OCI-LY1 (cell line): ENCODE results near the gene RCVRN.

Source experiments
- H2AFZ ChIP-seq: fragments of 200-600 bp; sonication (generic), shearing (Covaris generic); 2 replicates; pipeline ENCODE4 v1.6.0; 2014; ENCODE audit warnings: antibody characterized with exemption, mild to moderate bottlenecking, low read length
- H3F3A ChIP-seq: fragments of 200-600 bp; sonication (generic), shearing (Covaris generic); 2 replicates; pipeline ENCODE4 v1.6.0; 2014; ENCODE audit warnings: mild to moderate bottlenecking, antibody characterized with exemption, low read length, moderate library complexity; ENCODE audit not compliant: insufficient read depth
- H3K27ac ChIP-seq: fragments of 200-600 bp; sonication (generic); 2 replicates; pipeline ENCODE4 v1.5.1; 2014; ENCODE audit warnings: low read length, mixed run types, mild to moderate bottlenecking, low read depth; ENCODE audit not compliant: poor library complexity, severe bottlenecking
- H3K27me3 ChIP-seq: fragments of 200-600 bp; sonication (generic); 2 replicates; pipeline ENCODE4 v1.6.0; 2014; ENCODE audit warnings: antibody characterized with exemption, mild to moderate bottlenecking, low read length, moderate library complexity; ENCODE audit not compliant: insufficient read depth
- H3K36me3 ChIP-seq: fragments of 200-600 bp; sonication (generic); 2 replicates; pipeline ENCODE4 v1.6.1; 2014; ENCODE audit warnings: mild to moderate bottlenecking, antibody characterized with exemption, low read length, moderate library complexity, mixed read lengths; ENCODE audit not compliant: insufficient read depth
- H3K4me1 ChIP-seq: fragments of 200-600 bp; sonication (generic); 2 replicates; pipeline ENCODE4 v1.5.1; 2014; ENCODE audit warnings: mild to moderate bottlenecking, low read length, moderate library complexity; ENCODE audit not compliant: insufficient read depth, severe bottlenecking
- H3K4me2 ChIP-seq: fragments of 200-600 bp; sonication (generic), shearing (Covaris generic); 2 replicates; pipeline ENCODE4 v1.6.1; 2014; ENCODE audit warnings: low read length
- H3K4me3 ChIP-seq: fragments of 200-600 bp; sonication (generic); 2 replicates; pipeline ENCODE4 v1.5.1; 2014; ENCODE audit warnings: low read length, low read depth, mild to moderate bottlenecking, mixed read lengths; ENCODE audit not compliant: poor library complexity, severe bottlenecking
- H3K79me2 ChIP-seq: fragments of 200-600 bp; shearing (Covaris generic); 2 replicates; pipeline ENCODE4 v1.6.1; 2016; ENCODE audit warnings: mixed run types, low read length, mixed read lengths; ENCODE audit not compliant: insufficient read depth
- H3K9ac ChIP-seq: fragments of 200-600 bp; sonication (generic), shearing (Covaris generic); 2 replicates; pipeline ENCODE4 v1.6.1; 2014; ENCODE audit warnings: mild to moderate bottlenecking, low read length, mixed read lengths
- H3K9me2 ChIP-seq: fragments of 200-600 bp; sonication (generic), shearing (Covaris generic); 2 replicates; pipeline ENCODE4 v1.6.1; 2014; ENCODE audit warnings: low read depth, mild to moderate bottlenecking, low read length, mixed read lengths
- H3K9me3 ChIP-seq: fragments of 200-600 bp; shearing (Covaris generic); 2 replicates; pipeline ENCODE4 v1.6.1; 2014; ENCODE audit warnings: low read length, mixed read lengths
- H4K20me1 ChIP-seq: fragments of 200-600 bp; sonication (generic), shearing (Covaris generic); 2 replicates; pipeline ENCODE4 v1.6.0; 2016; ENCODE audit warnings: mild to moderate bottlenecking, low read length; ENCODE audit not compliant: insufficient read depth
- CTCF ChIP-seq: fragments of 200-600 bp; sonication (generic), shearing (Covaris generic); IDR thresholded peaks from 2 replicates; pipeline ENCODE4 v1.5.1; 2017; ENCODE audit warnings: mild to moderate bottlenecking, antibody characterized with exemption, low read length, moderate library complexity, mixed read lengths
- EZH2 ChIP-seq: fragments of 200-600 bp; sonication (generic), shearing (Covaris generic); IDR thresholded peaks from 2 replicates; pipeline ENCODE4 v1.8.0; 2017; ENCODE audit warnings: borderline replicate concordance, mixed run types, mild to moderate bottlenecking, antibody characterized with exemption, low read length, moderate library complexity, mixed read lengths

The RCVRN gene

GRCh38 chr17:9938764-9939163 is 33.7 kb upstream of the RCVRN start:
- Histone ChIP-seq H3K9me2 (no peaks in the 10 kb centered on the region), H3K36me3 (no peaks in the 10 kb centered on the region), H3K4me3 (no peak overlapping the region), H3K79me2 (no peaks in the 10 kb centered on the region), H3K4me1 (no peaks in the 10 kb centered on the region), H3K27ac (no peak overlapping the region), H3K4me2 (no peak overlapping the region), H3K9me3 (no peaks in the 10 kb centered on the region), H3K9ac (no peak overlapping the region), H3F3A (no peaks in the 10 kb centered on the region), H2AFZ (no peak overlapping the region), H4K20me1 (no peaks in the 10 kb centered on the region), H3K27me3 (no peaks in the 10 kb centered on the region)
- TF ChIP-seq EZH2 = no peak
- TF ChIP-seq CTCF = no peak

DNA sequence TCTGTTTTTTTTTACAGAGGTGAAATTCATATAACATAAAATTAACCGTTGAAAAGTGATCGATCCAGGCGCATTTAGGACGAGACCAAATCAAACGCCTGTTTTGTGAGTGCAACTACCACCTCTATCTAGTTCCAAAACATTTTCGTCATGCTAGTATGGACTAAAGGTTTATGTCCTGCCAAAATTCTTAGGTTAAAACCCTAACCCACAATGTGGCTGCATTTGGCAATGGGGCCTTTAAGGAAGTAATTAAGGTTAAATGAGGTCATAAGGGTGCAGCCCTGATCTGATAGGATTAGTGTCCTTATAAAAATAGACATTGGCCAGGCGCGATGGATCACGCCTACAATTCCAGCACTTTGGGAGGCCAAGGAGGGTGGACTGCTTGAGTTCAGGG is 32.8 kb upstream of the RCVRN start:
- Histone ChIP-seq H3K36me3 (no peaks in the 10 kb centered on the region), H3K4me2 (no peak overlapping the region)
- TF ChIP-seq CTCF (no peak), EZH2 (no peak)

DNA sequence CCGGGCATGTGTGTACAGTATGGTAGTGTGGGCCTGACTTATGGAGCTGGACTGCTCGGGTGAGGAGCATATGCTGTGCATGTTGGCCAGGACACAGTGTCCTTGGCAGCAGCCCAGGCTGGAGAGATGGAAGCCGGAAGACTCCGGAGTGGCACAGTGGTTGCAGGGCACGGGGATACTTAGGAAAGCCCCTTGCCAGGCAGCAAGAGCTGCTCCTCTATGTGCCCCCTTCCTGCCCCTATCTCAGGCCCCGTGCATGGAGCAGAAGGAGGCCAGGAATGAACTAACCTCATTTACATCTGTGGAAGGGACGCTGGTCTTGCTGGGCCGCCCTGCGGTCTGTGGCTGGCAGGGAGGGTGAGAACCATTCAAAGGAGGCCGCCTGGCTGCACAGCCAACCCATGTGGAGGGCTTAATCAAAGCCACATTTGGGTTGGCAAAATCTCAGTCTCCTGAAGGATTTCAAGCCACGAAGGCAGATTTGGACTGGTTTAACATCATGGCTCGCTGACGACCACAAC is 32.2 kb upstream of the RCVRN start:
- H3K9me3 ChIP-seq = no peaks in the 10 kb centered on the region
- H3K27ac ChIP-seq = no peak overlapping the region
- no peaks in the 10 kb centered on the region for H3K4me1 ChIP-seq
- no peak overlapping the region for H3K4me2 ChIP-seq
- H3K4me3 ChIP-seq = no peak overlapping the region
- no peaks in the 10 kb centered on the region for H3K27me3 ChIP-seq
- no peak overlapping the region for H3K9ac ChIP-seq
- H4K20me1 ChIP-seq = no peaks in the 10 kb centered on the region
- H2AFZ ChIP-seq = no peak overlapping the region
- H3K79me2 ChIP-seq = no peaks in the 10 kb centered on the region
- no peaks in the 10 kb centered on the region for H3K36me3 ChIP-seq
- no peaks in the 10 kb centered on the region for H3K9me2 ChIP-seq
- no peak for TF ChIP-seq CTCF
- TF ChIP-seq EZH2 = no peak
- no peaks in the 10 kb centered on the region for H3F3A ChIP-seq

More for the DNA sequence above, 32.8 kb upstream of the RCVRN start:
- H3K27me3 ChIP-seq = no peaks in the 10 kb centered on the region
- H3K9ac ChIP-seq = no peak overlapping the region
- no peak overlapping the region for H3K27ac ChIP-seq
- H3K79me2 ChIP-seq = no peaks in the 10 kb centered on the region
- no peaks in the 10 kb centered on the region for H3K9me3 ChIP-seq
- H3K9me2 ChIP-seq = no peaks in the 10 kb centered on the region
- no peak overlapping the region for H3K4me3 ChIP-seq
- H3F3A ChIP-seq = no peaks in the 10 kb centered on the region
- no peaks in the 10 kb centered on the region for H3K4me1 ChIP-seq
- no peak overlapping the region for H2AFZ ChIP-seq
- no peaks in the 10 kb centered on the region for H4K20me1 ChIP-seq
